GM19395 (cell line): ENCODE data around the gene NUPR1.
"Not testable (repeated sequence)": the region's sequence is repeated elsewhere in the genome, so short reads cannot be mapped to it uniquely, and the experiment has no call there.

Experiments
- ATAC-seq: cut with Tn5 transposase; IDR thresholded peaks from one replicate; pipeline ENCODE4 v1.9.1; 2021; ENCODE audit warnings: mild to moderate bottlenecking, moderate library complexity; ENCODE audit not compliant: unreplicated experiment

NUPR1 gene

DNA sequence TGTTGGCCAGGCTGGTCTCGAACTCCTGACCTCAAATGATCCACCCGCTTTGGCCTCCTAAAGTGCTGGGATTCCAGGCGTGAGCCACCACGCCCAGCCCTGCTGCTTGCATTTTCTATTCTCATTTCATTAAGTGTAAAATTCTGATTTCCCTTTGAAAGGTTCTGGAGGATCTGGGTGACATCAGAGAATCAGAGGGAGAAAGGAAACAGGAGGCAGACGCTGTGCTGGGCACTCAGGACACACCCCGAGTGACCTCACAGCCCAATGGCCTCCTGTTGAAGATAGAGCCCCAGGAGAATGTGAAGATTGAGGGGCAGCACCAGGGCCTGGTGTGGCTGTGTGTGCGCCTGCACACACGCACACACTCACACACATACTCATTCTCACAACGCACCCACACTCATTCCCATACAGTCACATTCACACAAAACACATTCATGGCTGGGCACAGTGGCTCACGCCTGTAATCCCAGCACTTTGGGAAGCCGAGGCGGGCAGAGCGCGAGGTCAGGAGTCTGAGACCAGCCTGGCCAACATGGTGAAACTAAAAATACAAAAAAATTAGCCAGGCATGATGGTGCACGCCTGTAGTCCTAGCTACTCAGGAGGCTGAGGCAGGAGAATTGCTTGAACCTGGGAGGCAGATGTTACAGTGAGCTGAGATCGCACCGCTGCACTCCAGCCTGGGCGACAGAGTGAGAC, 38.1 kb downstream of the NUPR1 start:
- ATAC-seq: not testable (repeated sequence)

DNA sequence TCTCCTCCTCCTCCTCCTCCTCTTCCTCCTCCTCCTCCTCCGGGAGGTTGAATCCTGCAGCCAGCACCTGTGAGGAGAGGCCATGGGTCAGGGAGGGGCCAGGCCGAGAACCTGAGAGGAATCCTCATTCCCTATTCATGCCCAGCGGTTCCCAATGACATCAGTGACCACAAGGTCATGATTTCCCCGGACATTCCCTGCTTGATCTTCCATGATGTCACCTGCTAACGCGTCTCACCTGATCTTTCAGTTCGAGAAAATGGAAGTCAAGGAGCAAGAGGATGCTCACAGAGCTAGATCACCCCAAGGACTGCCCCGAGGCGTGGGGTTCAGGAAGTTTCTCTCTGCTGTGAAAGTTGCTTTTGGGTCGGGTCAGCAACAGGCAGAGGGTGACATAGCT, 38.9 kb downstream of the NUPR1 start:
- no peak for ATAC-seq

DNA sequence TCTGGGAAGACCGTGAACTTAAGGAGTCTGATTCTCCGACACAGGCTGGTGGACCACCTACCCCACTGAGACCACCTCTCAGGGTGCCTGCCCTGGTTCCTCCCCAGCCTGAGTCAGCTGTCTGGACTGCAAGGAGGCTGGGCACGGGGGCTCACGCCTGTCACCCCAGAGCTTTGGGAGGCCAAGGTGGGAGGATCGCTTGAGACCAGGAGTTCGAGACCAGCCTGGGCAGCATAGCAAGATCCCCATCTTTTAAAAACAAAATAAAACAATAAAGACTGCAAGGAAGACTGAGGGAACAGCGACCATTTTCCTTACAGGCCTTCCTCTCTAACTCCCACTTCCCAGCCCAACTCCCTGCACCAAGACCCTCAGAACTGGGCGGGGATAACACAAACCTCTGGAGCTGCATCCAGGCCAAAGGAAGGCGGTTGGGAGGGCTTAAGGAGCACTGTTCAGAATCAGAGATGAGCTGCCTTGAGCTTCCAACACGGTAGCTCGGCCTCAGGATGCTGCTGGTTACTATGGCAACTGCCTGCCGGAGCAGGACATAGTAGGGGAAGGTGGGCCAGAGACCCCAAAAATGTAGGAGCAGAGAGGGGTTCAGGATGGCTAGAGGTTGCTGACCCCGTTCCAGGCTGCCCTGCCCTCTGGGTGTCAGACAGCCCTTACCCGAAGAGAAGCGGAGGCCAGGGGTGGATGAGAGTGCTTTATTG, 40.0 kb downstream of the NUPR1 start:
- ATAC-seq: no peak

GRCh38 chr16:28497861-28498599, 40.7 kb downstream of the NUPR1 start:
- no peak for ATAC-seq

- ATAC-seq: no peak
These were observed 41.4 kb downstream of the NUPR1 start for GRCh38 chr16:28497386-28497785.

- ATAC-seq: no peak
These were observed 41.9 kb downstream of the NUPR1 start for GRCh38 chr16:28496844-28497243.

- ATAC-seq: no peak
These were observed 42.7 kb downstream of the NUPR1 start for GRCh38 chr16:28495795-28496749.

DNA sequence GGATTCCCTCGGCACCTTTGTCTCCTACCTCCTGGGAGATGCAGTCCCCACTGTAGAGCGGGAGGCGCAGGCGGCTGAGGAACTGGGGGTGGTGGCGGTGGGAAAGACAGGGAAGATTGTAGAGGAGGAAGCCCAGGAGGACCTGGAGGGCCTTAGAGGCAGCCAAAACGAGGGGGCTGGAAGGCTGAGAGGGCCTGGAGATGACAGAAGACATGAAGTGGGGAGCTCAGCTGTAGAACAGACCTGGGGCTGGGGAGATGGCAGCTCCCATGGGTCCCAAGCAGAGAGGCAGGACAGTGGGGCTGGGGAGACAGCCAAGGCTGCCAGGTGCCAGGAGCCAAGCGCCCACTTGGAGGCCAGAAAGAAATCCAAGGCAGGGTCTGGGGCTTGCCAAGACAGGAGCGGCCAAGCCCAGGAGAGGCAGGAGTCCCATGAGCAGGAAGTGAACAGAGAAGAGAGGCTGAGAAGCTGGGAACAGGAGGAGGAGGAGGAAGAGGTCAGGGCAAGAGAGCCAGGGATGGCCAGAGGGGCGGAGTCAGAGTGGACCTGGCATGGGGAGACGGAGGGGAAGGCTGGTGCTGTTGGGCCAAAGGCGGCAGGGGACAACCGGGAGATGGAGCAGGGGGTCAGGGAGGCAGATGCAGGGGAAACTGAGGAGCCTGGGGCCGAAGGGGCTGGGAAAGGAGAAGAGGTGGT, 43.5 kb downstream of the NUPR1 start:
- no peak for ATAC-seq

GRCh38 chr16:28494121-28494851, 44.5 kb downstream of the NUPR1 start, which contains the start of gene APOBR:
Gene APOBR (plus strand): TSS chr16:28494643. CDS start chr16:28494682, 39 bp downstream.
- peak; percentile 60 for ATAC-seq

DNA sequence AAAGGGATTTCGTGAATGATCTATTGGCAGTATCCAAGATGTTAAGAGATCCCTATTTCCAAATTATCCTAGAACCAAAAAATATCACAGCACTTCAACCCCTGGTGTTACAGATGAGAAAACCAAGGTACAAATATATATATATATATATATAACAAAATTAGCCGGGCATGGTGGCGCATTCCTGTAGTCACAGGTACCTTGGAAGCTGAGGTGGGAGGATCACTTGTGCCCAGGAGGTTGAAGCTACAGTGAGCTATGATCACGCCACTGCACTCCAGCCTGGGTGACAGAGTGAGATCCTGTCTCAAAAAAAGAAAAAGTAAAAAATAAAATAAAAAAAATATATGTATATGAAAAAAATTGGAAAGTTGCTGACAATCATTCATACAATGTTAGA, 46.3 kb downstream of the NUPR1 start:
- ATAC-seq: no peak

GRCh38 chr16:28491970-28492474, 46.8 kb downstream of the NUPR1 start, which contains the start of gene CLN3:
Gene CLN3 (minus strand): TSS chr16:28492074. CDS start chr16:28491759, 315 bp downstream.
- ATAC-seq: peak; percentile 75

GRCh38 chr16:28491230-28491969, 47.4 kb downstream of the NUPR1 start:
- ATAC-seq: peak; percentile 4

DNA sequence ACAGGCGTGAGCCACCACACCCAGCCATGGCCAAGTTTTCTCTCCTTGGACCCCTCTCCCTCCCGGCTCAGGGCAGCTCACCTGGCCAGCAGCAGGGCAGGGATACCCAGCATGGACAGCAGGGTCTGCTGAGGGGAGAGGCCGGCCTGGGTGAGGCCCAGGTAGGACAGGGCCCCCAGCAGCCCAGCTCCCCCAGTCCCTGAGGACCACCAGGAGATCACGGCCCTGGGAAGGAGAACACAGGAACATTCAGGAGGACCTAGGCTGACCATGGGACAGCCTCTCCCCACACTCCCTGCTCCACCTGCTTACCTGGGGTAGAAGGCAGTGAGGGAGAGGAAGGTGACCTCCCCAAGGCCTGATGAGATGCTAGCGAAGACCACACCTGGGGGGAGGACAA, 52.5 kb downstream of the NUPR1 start:
- no peak for ATAC-seq

DNA sequence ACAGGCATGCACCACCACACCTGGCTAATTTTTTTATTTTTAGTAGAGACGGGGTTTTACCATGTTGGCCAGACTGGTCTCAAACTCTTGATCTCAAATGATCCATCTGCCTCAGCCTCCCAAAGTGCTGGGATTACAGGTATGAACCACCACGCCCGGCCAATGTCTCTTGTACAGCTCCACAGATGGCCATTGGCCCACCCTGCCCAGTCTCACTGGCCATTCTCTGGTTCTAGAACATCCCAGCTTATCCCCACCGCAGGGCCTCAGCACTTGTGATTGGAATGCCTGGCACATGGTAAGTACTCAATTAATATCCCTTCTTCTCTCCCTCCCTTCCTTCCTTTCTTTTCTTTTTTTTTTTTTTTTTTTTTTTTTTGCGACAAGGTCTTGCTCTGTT, 55.4 kb downstream of the NUPR1 start:
- not testable (repeated sequence) for ATAC-seq
